A673 (cell line): ENCODE data around the gene C11orf21.
A peak's percentile ranks its signal among the peaks of the same experiment; 100 is the strongest.

Source experiments
- EZH2 ChIP-seq: fragments of 200-600 bp; sonication (generic); IDR thresholded peaks from 2 replicates; pipeline ENCODE4 v1.6.1; 2017; ENCODE audit warnings: borderline replicate concordance, low read depth, mild to moderate bottlenecking, mixed read lengths, antibody characterized with exemption, low read length; ENCODE audit not compliant: poor library complexity, severe bottlenecking
- TF ChIP-seq, protein P1 (sequence below): fragments of 300-800, 200-600 bp; sonication (generic); conservative IDR thresholded peaks from 2 replicates; pipeline ENCODE4 v1.5.1; 2017; ENCODE audit warnings: low read depth, mild to moderate bottlenecking, antibody characterized with exemption, low read length, moderate library complexity, mixed read lengths

- TF ChIP-seq, protein P1, sequence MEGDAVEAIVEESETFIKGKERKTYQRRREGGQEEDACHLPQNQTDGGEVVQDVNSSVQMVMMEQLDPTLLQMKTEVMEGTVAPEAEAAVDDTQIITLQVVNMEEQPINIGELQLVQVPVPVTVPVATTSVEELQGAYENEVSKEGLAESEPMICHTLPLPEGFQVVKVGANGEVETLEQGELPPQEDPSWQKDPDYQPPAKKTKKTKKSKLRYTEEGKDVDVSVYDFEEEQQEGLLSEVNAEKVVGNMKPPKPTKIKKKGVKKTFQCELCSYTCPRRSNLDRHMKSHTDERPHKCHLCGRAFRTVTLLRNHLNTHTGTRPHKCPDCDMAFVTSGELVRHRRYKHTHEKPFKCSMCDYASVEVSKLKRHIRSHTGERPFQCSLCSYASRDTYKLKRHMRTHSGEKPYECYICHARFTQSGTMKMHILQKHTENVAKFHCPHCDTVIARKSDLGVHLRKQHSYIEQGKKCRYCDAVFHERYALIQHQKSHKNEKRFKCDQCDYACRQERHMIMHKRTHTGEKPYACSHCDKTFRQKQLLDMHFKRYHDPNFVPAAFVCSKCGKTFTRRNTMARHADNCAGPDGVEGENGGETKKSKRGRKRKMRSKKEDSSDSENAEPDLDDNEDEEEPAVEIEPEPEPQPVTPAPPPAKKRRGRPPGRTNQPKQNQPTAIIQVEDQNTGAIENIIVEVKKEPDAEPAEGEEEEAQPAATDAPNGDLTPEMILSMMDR: 0 out of 2 replicates have a peak, but pooled peaks have one; percentile 12
- TF ChIP-seq EZH2: no peak
Measured at GRCh38 chr11:2269601-2270321, 32.0 kb downstream of the C11orf21 start.
